Measurements from ENCODE around the gene HGF.
A peak's percentile ranks its signal among the peaks of the same experiment; 100 is the strongest.
"Not testable (repeated sequence)": the region's sequence is repeated elsewhere in the genome, so short reads cannot be mapped to it uniquely, and the experiment has no call there.

Gene HGF

DNA sequence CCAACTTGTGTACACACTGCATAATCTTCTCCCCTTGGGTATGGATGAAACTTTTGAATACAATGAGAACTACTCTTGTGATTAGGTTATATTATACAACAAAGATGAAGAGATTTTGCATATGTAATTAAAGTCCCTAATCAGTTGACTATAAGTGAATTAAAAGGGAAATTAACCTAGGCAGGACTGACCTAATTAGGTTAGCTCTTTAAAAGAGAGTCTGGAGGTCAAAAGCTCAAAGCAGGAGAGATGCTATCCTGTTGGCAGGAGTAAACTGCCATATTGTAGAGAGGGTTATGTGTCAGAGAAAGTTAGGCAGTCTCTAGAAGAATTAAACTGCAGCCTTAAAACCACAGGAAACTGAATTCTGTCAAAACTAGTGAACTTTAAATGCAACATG lies 29.4 kb downstream of the HGF start:
- no peak for DNase-seq
- in situ Hi-C loops (cut with HindIII; ENCODE audit: low pct_ligation_motif_present, low pct_unique_long_range_greater_than_20kb, low sequenced_read_pairs) = no loop called here

DNA sequence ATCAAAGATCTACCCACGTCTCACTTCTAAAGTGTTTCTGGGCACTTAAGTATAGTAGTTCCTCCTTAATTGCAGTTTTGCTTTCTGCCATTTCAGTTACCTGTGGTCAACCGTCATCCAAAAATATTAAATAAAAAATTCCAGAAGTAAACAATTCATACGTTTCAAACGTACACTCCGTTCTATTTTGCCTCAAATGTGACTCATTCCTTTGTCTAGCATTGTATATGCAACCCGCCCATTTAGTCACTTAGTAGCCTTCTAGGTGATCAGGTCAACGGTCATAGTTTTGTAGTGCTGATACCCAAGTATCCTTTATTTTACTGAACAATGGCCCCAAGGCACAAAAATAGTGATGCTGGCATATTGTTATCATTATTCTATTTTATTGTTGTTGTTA lies 33.8 kb downstream of the HGF start:
- in situ Hi-C loops (cut with HindIII; ENCODE audit: low pct_ligation_motif_present, low pct_unique_long_range_greater_than_20kb, low sequenced_read_pairs) = no loop called here
- DNase-seq = no peak

DNA sequence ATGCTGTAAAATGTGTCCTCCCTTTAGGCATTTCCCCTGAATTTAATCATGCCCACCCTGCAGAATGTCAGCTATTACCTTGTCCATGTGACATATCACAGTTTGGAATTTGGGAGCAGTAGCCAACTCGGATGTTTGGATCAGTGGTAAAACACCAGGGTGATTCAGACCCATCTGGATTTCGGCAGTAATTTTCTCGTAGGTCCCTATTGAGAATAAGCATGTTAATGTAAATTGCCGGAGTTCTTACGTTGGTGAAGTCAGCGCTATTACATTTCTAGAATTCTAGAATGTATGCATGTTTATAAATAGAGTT lies 44.1 kb downstream of the HGF start:
- peak; percentile 69 for DNase-seq
- in situ Hi-C loops (cut with HindIII; ENCODE audit: low pct_ligation_motif_present, low pct_unique_long_range_greater_than_20kb, low sequenced_read_pairs) = no loop called here

DNA sequence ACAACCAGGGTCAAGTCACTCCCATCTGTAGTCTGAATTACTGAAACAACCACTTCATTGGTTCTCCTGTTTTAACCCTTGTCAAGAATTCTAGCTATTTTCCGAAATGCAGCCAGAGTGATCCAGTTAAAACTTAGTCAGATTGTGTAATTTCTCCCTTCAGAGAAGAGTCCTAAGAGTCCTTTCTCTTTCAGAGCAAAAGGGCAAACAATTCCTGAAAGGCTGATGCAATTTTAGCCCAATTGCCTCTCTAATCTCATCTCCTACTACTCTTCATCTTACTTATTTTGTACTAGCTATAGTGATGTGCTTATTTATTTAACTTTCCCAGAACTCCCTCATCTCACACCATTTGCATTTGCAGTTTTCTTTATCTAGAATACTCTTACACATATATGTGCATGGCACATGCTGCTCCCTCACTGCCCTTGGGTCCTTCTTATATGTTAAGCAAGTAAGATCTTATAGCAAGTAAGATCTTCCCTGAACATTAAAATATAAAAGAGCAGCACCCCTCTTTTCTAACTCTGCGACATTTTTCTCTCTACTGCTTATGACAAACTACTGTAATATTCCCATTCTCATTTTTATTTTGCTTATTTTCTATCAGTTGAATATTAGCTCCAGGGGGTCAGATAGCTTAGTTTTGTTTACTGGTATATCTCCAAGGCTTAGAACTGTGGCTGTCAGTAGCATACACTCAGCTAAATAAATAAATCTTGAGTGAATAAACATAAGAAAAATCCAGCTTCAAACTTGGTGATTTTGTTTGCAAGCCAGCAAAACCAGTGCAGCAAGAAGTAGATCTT lies 44.6 kb downstream of the HGF start:
- in situ Hi-C loops (cut with HindIII; ENCODE audit: low pct_ligation_motif_present, low pct_unique_long_range_greater_than_20kb, low sequenced_read_pairs) = no loop called here
- no peak for DNase-seq

DNA sequence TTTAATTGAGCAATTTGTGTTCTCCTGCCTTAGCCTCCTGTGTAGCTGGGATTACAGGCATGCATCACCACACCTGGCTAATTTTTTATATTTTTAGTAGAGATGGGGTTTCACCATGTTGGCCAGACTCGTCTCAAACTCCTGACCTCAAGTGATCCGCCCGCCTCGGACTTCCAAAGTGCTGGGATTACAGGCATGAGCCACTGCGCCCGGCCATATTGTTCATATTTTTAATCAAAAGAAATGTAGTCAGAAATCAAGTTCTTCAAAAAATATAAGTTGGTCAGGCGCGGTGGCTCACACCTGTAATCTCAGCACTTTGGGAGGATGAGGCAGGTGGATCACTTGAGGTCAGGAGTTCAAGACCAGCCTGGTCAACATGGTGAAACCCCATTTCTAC lies 47.6 kb downstream of the HGF start:
- in situ Hi-C loops (cut with HindIII; ENCODE audit: low pct_ligation_motif_present, low pct_unique_long_range_greater_than_20kb, low sequenced_read_pairs) = loop anchor here (25.0 kb wide), 1 partner anchor 210 kb away; no protein-coding TSS in a partner anchor

DNA sequence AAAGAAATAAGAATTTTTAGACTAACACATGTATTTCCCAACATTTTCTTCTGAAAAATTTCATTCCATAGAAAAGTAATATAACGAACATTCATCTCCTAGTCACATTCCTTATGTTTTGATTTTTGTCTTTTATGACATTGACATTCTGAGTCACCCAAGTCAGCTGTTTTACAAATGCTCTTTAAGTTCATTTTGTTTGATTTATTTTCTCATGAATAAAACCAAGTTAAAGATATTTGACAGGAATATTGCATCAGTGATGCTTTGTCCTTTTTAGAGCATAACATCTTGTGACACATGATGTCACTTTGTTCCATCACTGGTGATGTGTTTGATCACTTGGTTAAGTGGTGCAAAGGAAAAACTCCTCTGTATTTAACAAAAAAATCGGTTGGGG lies 48.4 kb downstream of the HGF start:
- in situ Hi-C loops (cut with HindIII; ENCODE audit: low pct_ligation_motif_present, low pct_unique_long_range_greater_than_20kb, low sequenced_read_pairs) = loop anchor here (25.0 kb wide), 1 partner anchor 209 kb away; no protein-coding TSS in a partner anchor
- no peak for DNase-seq

More for the DNA sequence above, 47.6 kb downstream of the HGF start:
- DNase-seq = not testable (repeated sequence)

DNA sequence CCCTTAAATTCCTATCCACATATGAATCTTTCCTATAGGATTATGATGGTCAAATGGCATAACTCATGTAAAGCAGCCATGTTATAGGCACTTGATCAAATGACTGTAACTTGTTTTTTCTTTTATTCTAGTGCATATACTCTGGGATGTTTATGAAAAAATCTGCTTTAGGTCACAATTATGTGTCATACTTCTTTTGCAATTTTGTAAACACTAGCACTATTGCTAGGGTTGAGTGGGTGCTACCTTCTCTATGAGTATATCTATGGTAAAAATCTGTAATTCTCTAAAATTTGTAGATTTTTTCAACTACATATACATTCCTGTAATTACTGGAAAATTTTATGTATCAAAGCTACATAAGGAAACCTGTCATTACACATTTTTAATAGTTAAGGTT lies 50.0 kb downstream of the HGF start:
- in situ Hi-C loops (cut with HindIII; ENCODE audit: low pct_ligation_motif_present, low pct_unique_long_range_greater_than_20kb, low sequenced_read_pairs) = loop anchor here (25.0 kb wide), 1 partner anchor 208 kb away; no protein-coding TSS in a partner anchor

DNA sequence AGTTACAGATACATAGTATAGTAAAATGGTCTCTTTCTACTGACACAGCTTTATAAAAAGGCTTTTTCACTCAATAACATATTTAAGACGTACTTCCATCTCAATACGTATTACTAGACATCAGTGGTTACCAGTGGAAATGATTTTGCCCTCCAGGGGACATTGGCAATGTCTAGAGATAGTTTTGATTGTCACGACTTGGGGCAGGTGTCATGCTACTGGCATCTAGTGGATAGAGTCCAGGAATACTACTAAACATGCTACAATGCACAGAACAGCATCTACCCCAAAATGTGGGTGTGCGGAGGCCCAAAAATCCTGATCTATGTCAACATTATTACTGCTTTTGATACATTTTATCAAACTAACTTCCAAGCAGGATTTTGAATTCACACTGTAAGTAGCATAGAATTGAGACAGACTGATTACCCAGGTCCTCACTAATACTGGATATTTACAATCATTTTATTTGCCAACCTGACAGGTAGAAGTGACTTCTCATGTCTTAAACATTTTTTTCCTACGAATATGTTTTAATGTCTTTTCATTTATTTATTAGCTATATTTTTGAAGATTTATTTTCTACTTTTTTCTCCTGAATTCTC lies 53.8 kb downstream of the HGF start:
- in situ Hi-C loops (cut with HindIII; ENCODE audit: low pct_ligation_motif_present, low pct_unique_long_range_greater_than_20kb, low sequenced_read_pairs) = loop anchor here (25.0 kb wide), 1 partner anchor 204 kb away; no protein-coding TSS in a partner anchor
- DNase-seq = peak; percentile 79

More for the DNA sequence above, 50.0 kb downstream of the HGF start:
- DNase-seq = no peak

DNA sequence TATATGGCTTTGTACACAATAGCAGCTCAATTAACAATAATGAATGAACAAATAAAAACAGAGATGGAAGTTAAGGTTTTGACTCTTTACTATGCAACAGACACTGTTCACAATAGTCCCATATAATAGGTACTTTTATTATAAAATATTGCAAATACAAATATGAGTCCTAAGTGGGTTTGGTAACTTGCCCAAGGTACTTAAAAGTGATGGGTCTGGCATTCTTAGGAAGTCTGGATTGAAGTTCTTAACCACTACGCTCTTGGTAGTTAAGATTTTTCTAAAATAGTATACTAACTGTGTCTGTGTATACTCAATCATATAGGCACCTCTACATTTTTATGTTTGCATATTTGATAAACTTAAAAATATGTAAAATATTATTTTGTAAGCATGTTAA lies 55.5 kb downstream of the HGF start:
- in situ Hi-C loops (cut with HindIII; ENCODE audit: low pct_ligation_motif_present, low pct_unique_long_range_greater_than_20kb, low sequenced_read_pairs) = loop anchor here (25.0 kb wide), 1 partner anchor 202 kb away; no protein-coding TSS in a partner anchor
- DNase-seq = no peak

DNA sequence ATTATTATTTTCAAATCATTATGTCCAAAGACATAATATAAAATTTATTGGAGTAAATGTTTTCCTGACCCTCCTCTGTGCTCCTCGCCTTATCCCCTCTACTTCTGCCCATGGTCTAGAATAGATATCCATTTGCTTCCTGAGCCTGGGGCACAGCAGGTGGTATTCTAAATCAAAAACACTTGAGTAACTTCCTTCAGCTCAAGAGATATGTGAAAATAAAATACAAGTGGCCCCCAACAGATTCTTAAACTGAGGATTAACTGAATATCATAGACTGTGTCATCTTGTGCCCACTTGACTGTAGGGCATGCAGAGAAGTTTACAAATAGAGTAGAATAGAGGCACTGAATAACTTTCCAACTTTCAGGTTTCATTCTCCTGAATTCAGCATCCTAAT lies 59.1 kb downstream of the HGF start:
- no peak for DNase-seq
- in situ Hi-C loops (cut with HindIII; ENCODE audit: low pct_ligation_motif_present, low pct_unique_long_range_greater_than_20kb, low sequenced_read_pairs) = loop anchor here (25.0 kb wide), 1 partner anchor 198 kb away; no protein-coding TSS in a partner anchor

DNA sequence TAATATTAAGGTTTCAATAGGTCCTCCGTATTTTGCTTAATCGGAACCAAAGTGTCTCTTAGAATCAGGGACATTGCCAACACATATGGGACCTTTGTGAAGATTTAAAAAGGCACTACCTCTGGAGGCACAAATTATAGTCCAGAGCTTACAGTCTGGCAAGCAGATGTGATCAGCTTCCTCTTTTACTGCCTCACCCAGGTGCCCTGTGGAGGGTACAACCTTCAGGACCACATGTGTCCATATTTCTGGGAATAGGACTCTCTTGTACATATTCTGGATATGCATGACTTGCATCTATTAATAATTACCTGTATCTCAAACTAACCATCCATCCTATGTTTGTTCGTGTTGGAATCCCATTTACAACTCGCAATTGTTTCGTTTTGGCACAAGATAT lies 60.0 kb downstream of the HGF start:
- no peak for DNase-seq
- in situ Hi-C loops (cut with HindIII; ENCODE audit: low pct_ligation_motif_present, low pct_unique_long_range_greater_than_20kb, low sequenced_read_pairs) = loop anchor here (25.0 kb wide), 1 partner anchor 198 kb away; no protein-coding TSS in a partner anchor

DNA sequence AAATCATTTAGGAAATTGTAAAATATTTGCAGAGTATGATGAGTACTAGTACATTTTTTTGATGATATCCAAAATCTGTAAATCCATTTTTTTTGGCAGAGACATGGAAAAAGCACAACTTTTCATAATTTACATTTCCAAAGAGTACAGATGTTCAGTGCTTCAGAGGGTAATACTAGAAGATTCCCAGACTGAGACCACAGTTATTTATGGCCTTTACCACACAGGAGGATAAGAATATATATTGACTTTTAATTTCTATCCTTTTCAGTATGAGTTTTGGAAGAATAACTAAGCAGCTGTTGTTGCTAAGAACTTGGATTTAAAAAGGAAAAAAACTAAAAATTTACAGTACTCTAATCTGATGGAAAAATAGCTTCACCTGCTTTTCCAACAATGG lies 61.9 kb downstream of the HGF start:
- in situ Hi-C loops (cut with HindIII; ENCODE audit: low pct_ligation_motif_present, low pct_unique_long_range_greater_than_20kb, low sequenced_read_pairs) = loop anchor here (25.0 kb wide), 1 partner anchor 196 kb away; no protein-coding TSS in a partner anchor
- DNase-seq = no peak

DNA sequence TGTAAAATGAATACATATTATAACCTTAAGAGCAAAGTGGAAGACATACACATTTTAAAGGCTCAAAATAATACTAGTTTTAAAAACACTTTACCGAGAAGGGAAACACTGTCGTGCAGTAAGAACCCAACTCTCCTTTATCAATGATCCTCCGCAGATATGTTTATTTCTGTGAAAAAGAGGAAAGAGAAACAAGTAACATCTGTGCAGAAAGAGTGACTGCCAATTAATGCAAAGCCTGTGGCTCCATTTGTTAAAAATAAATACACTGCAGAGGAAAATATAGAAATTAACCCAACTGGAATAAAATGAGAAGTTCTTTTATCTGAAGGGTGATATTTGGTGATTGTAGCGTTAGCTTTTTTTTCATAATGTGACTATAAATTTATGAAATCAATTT lies 62.7 kb downstream of the HGF start:
- in situ Hi-C loops (cut with HindIII; ENCODE audit: low pct_ligation_motif_present, low pct_unique_long_range_greater_than_20kb, low sequenced_read_pairs) = loop anchor here (25.0 kb wide), 1 partner anchor 195 kb away; no protein-coding TSS in a partner anchor
- DNase-seq = no peak

DNA sequence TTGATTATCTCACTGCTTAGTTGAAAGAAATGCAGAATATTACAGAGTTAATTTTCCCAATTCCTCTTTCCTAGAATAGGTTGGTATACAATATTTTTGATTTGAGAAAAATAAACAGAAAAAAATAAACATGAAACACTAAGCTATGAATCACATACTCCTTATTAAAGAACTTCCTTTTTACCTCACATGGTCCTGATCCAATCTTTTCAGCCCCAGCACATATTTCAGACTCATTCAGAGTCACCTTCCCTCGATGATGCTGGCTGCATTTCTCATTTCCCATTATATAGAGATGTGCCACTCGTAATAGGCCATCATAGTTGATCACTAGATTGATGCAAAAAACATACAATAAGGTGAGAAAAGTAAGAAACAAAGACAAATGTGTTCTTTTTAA lies 64.6 kb downstream of the HGF start:
- no peak for DNase-seq
- in situ Hi-C loops (cut with HindIII; ENCODE audit: low pct_ligation_motif_present, low pct_unique_long_range_greater_than_20kb, low sequenced_read_pairs) = loop anchor here (25.0 kb wide), 1 partner anchor 193 kb away; no protein-coding TSS in a partner anchor

DNA sequence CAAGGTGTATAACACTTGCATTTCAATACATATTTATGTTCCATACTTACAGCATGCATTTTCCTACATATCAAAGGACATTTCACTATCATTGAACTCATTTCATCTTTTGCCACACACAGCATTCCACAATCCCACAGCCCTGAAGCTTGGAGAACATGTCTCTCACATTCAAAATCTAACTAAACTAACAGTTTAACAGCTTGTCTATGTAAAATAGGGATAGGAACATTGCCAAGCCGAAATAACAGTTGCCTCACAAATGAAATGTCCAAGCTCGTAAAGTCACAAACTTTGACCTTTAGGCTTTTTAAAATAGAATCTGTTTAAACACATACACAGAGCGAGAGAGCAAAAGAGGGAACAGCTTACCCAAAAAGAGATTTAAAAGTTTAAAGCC lies 65.3 kb downstream of the HGF start:
- in situ Hi-C loops (cut with HindIII; ENCODE audit: low pct_ligation_motif_present, low pct_unique_long_range_greater_than_20kb, low sequenced_read_pairs) = loop anchor here (25.0 kb wide), 1 partner anchor 192 kb away; no protein-coding TSS in a partner anchor

DNA sequence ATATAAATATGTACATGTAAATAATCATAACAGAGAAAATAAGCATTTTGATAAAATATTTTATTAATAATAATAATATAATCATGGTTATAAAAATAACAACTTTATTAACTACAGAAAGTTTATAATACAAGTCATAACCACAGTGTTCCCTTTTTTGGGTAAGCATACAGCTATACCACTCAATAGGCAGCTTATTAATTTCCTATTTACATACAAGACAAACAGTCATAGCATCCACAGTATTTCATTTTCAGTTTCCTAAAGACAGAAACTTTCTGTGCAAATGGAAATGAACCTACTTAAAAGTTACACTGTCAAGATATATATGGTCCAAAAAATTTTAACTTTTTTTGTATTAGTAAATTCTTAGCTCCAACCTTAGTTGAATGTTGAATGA lies 70.9 kb downstream of the HGF start:
- DNase-seq = no peak
- in situ Hi-C loops (cut with HindIII; ENCODE audit: low pct_ligation_motif_present, low pct_unique_long_range_greater_than_20kb, low sequenced_read_pairs) = no loop called here

More for the DNA sequence above, 65.3 kb downstream of the HGF start:
- DNase-seq = no peak

DNA sequence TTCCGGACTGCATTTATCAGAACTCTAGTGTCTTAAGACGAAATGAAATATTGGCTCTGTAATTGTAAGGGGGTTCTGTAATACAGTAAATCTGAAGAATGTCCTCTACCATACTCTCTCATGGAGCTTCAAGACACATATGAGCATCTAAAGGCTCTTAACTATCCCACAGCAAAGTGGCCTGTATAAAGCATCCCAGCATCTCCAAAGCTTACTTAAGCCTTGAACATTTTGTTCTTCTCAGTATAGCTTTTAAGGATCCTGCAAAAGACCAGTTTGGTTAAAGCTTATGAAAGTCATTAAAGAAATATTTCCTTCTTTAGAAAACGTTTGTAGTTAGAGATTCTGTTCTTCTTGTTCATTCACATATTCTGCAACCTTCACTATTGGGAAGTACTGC lies 75.1 kb downstream of the HGF start:
- no peak for DNase-seq
- in situ Hi-C loops (cut with HindIII; ENCODE audit: low pct_ligation_motif_present, low pct_unique_long_range_greater_than_20kb, low sequenced_read_pairs) = no loop called here

DNA sequence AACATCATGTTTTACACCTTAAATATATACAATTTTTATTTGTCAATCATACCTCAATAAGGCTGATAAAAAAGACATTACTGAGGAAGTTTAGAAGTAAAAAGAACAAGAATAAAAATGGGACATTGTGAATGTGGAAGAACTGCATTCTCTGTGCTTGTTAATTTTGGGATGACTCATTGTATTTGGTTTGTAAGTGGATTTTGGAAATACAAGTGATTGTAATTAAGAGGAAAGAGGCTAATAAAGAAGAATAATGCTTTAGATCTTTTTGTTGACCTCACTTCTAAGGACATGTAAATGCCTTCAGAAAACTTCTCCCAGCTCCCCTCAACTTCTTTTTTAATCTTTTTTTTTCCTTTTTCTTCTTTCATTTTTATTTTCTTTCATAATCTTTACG lies 76.0 kb downstream of the HGF start:
- in situ Hi-C loops (cut with HindIII; ENCODE audit: low pct_ligation_motif_present, low pct_unique_long_range_greater_than_20kb, low sequenced_read_pairs) = no loop called here
- no peak for DNase-seq

DNA sequence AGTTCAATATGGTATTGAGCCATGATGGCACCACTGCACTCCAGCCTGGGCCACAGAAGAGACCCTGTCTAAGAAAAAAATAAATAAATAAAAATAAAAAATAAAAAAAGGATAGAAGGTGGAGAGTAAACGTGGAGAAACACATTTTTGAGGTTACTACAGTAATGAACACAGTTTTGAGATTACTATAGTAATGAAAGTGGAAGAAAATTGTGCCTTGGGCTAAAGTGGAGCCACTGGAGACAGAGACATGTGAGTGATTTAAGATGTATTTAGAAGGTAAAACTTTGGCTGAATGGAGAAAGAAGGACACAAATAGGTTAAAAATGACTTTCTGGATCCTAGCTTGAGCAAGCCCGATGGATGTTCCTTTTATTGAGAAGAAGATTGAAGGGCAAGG lies 76.8 kb downstream of the HGF start:
- DNase-seq = no peak
- in situ Hi-C loops (cut with HindIII; ENCODE audit: low pct_ligation_motif_present, low pct_unique_long_range_greater_than_20kb, low sequenced_read_pairs) = no loop called here
